H1 (cell line): ENCODE measurements around the gene CFAP54.

Experiments
- POLR2A ChIP-seq, 2 experiments: IDR thresholded peaks; 1 replicate in 1 of 2; 2 replicates in 1 of 2; pipeline ENCODE4 v1.6.1; 2011; ENCODE audit warnings: low read depth in 2 of 2, low read length in 2 of 2, mild to moderate bottlenecking in 2 of 2; ENCODE audit errors: control extremely low read depth in 1 of 2
- SRF ChIP-seq: IDR thresholded peaks from 2 replicates; pipeline ENCODE4 v1.6.1; 2011; ENCODE audit warnings: mild to moderate bottlenecking, low read depth, low read length, moderate library complexity
- TAF1 ChIP-seq: IDR thresholded peaks from 2 replicates; pipeline ENCODE4 v1.6.1; 2011; ENCODE audit warnings: mild to moderate bottlenecking, low read depth, low read length
- TEAD4 ChIP-seq: IDR thresholded peaks from 2 replicates; pipeline ENCODE4 v1.6.1; 2012; ENCODE audit warnings: low read depth, low read length, inconsistent platforms, mixed read lengths
- YY1 ChIP-seq: IDR thresholded peaks from 2 replicates; pipeline ENCODE4 v1.6.1; 2011; ENCODE audit warnings: low read depth, mild to moderate bottlenecking, low read length
- TF ChIP-seq, protein P1 (sequence below), 3 experiments: IDR thresholded peaks; 1 replicate in 2 of 3; 2 replicates in 1 of 3; pipeline versions ENCODE4 v1.5.1 to v1.6.1; 2011; ENCODE audit warnings: low read length in 3 of 3, mild to moderate bottlenecking in 3 of 3, inconsistent platforms in 2 of 3, low read depth in 1 of 3, moderate library complexity in 1 of 3; ENCODE audit not compliant: insufficient read depth in 1 of 3; ENCODE audit errors: control extremely low read depth in 1 of 3

DNA sequence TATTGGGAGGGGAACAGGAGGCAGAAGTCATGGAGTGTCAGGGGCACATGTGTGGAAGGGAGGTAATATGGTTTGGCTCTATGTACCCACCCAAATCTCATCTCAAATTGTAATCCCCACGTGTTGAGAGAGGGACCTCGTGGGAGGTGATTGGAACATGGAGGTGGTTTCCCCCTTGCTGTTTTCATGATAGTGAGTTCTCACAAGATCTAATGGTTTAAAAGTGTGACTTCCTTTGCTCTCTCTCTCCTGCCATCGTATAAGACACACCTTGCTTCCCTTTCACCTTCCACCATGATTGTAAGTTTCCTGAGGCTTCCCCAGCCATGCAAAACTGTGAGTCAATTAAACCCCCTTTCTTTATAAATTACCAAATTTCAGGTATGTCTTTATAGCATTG lies 47.6 kb upstream of the CFAP54 start:
- TF ChIP-seq POLR2A (IDR thresholded peaks at IDR 0.05; ENCODE audit: control extremely low read depth in 1 of 2, low read depth in 2 of 2, low read length in 2 of 2), result no peak
- TF ChIP-seq, protein P1, sequence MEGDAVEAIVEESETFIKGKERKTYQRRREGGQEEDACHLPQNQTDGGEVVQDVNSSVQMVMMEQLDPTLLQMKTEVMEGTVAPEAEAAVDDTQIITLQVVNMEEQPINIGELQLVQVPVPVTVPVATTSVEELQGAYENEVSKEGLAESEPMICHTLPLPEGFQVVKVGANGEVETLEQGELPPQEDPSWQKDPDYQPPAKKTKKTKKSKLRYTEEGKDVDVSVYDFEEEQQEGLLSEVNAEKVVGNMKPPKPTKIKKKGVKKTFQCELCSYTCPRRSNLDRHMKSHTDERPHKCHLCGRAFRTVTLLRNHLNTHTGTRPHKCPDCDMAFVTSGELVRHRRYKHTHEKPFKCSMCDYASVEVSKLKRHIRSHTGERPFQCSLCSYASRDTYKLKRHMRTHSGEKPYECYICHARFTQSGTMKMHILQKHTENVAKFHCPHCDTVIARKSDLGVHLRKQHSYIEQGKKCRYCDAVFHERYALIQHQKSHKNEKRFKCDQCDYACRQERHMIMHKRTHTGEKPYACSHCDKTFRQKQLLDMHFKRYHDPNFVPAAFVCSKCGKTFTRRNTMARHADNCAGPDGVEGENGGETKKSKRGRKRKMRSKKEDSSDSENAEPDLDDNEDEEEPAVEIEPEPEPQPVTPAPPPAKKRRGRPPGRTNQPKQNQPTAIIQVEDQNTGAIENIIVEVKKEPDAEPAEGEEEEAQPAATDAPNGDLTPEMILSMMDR (IDR thresholded peaks at IDR 0.05; ENCODE audit: control extremely low read depth in 1 of 3, insufficient read depth in 1 of 3, low read depth in 1 of 3, low read length in 3 of 3), result no peak
- no peak for TF ChIP-seq SRF
- no peak for TF ChIP-seq TAF1
- TF ChIP-seq YY1, result no peak
- no peak for TF ChIP-seq TEAD4
